WTC11 (cell line): Measurements from ENCODE around the gene ETV5. TPM values are rescaled to one million over a fixed set of nuclear protein-coding genes. Genes with fewer than 3 reads are reported as not detected.

Experiments
- ATAC-seq: fragments of 200-7000 bp; cut with Tn5 transposase; 2 replicates; pipeline ENCODE4 v1.10.0; 2021; ENCODE audit warnings: mild to moderate bottlenecking, moderate library complexity
- CTCF ChIA-PET: fragments of 300-600 bp; sonication (Branson Sonifier 250); formaldehyde crosslinking; loops from one replicate; lab custom pipeline; 2021; ENCODE audit warnings: antibody characterized with exemption; lab: Charles Lee
- POLR2A ChIA-PET: fragments of 350-600 bp; sonication (Branson Sonifier 250); formaldehyde crosslinking; loops from one replicate; lab custom pipeline; 2021; ENCODE audit warnings: antibody characterized with exemption; lab: Charles Lee
- DNase-seq: peaks from one replicate; pipeline ENCODE4 v3.0.0; 2021; ENCODE audit warnings: low spot score
- H3K27ac Mint-ChIP-seq: 2 replicates; pipeline ENCODE4 v1.8.0; 2021; ENCODE audit warnings: mixed read lengths
- H3K27me3 Mint-ChIP-seq: 2 replicates; pipeline ENCODE4 v1.8.0; 2021; ENCODE audit warnings: low read depth, mild to moderate bottlenecking, moderate library complexity, mixed read lengths
- H3K36me3 Mint-ChIP-seq: 2 replicates; pipeline ENCODE4 v1.8.0; 2021; ENCODE audit warnings: mixed read lengths
- H3K4me1 Mint-ChIP-seq: 2 replicates; pipeline ENCODE4 v1.8.0; 2022; ENCODE audit warnings: mixed read lengths
- H3K4me3 Mint-ChIP-seq: 2 replicates; pipeline ENCODE4 v1.8.0; 2021; ENCODE audit warnings: mild to moderate bottlenecking, moderate library complexity, mixed read lengths
- H3K9me3 Mint-ChIP-seq: 2 replicates; pipeline ENCODE4 v1.8.0; 2021; ENCODE audit warnings: mixed read lengths
- EMX1 ChIP-seq: fragments of 250-450 bp; sonication (Bioruptor Pico); IDR thresholded peaks from 2 replicates; pipeline ENCODE4 v1.8.0; 2021; ENCODE audit warnings: mild to moderate bottlenecking
- IRF2 ChIP-seq: sonication (generic); formaldehyde crosslinking; IDR thresholded peaks from 2 replicates; pipeline ENCODE4 v1.8.0; 2022; ENCODE audit warnings: low read depth, missing genetic modification reagents, borderline replicate concordance
- PRRX2 ChIP-seq: fragments of 250-450 bp; sonication (Bioruptor Pico); IDR thresholded peaks from 2 replicates; pipeline ENCODE4 v1.8.0; 2021; ENCODE audit warnings: mild to moderate bottlenecking
- RELA ChIP-seq: sonication (generic); formaldehyde crosslinking; IDR thresholded peaks from 2 replicates; pipeline ENCODE4 v1.8.1; 2022; ENCODE audit warnings: missing genetic modification reagents, mild to moderate bottlenecking, borderline replicate concordance
- SMAD4 ChIP-seq: sonication (generic); formaldehyde crosslinking; IDR thresholded peaks from 2 replicates; pipeline ENCODE4 v1.8.0; 2022; ENCODE audit warnings: mild to moderate bottlenecking, missing genetic modification reagents
- ZBTB21 ChIP-seq: sonication (generic); formaldehyde crosslinking; IDR thresholded peaks from 2 replicates; pipeline ENCODE4 v1.8.1; 2023; ENCODE audit warnings: mild to moderate bottlenecking, missing genetic modification reagents, borderline replicate concordance
- ZNF671 ChIP-seq: fragments of 250-450 bp; sonication (Bioruptor Pico); IDR thresholded peaks from 2 replicates; pipeline ENCODE4 v1.8.0; 2021; ENCODE audit warnings: mild to moderate bottlenecking
- total RNA-seq: library from RNA; stranded (reverse); gene quantifications from 3 replicates; pipeline ENCODE4 v1.2.3, GENCODE V29; 2021
- TF ChIP-seq, protein P1 (sequence below): fragments of 250-450 bp; sonication (Bioruptor Pico); IDR thresholded peaks from 2 replicates; pipeline ENCODE4 v1.8.0; 2021; ENCODE audit warnings: mild to moderate bottlenecking
- TF ChIP-seq, protein P2 (sequence below): fragments of 250-450 bp; sonication (Bioruptor Pico); IDR thresholded peaks from 2 replicates; pipeline ENCODE4 v1.9.0; 2021; ENCODE audit warnings: mild to moderate bottlenecking
- TF ChIP-seq, protein P3 (sequence below): sonication (generic); formaldehyde crosslinking; IDR thresholded peaks from 2 replicates; pipeline ENCODE4 v1.8.1; 2022; ENCODE audit warnings: low read depth, mild to moderate bottlenecking, moderate library complexity, missing genetic modification reagents, borderline replicate concordance
- TF ChIP-seq, protein P4 (sequence below): fragments of 250-450 bp; sonication (Bioruptor Pico); IDR thresholded peaks from 2 replicates; pipeline ENCODE4 v1.9.0; 2021; ENCODE audit warnings: mild to moderate bottlenecking, borderline replicate concordance
- TF ChIP-seq, protein P5 (sequence below): fragments of 250-450 bp; sonication (Bioruptor Pico); IDR thresholded peaks from 2 replicates; pipeline ENCODE4 v1.9.0; 2021; ENCODE audit warnings: moderate library complexity, mild to moderate bottlenecking, inconsistent platforms, borderline replicate concordance
- TF ChIP-seq, protein P6 (sequence below): fragments of 250-450 bp; sonication (Bioruptor Pico); IDR thresholded peaks from 2 replicates; pipeline ENCODE4 v2.1.2; 2022; ENCODE audit warnings: mild to moderate bottlenecking, moderate library complexity

The ETV5 gene
- total RNA-seq, 1 experiment from 2014 or later: 71.3 TPM

DNA sequence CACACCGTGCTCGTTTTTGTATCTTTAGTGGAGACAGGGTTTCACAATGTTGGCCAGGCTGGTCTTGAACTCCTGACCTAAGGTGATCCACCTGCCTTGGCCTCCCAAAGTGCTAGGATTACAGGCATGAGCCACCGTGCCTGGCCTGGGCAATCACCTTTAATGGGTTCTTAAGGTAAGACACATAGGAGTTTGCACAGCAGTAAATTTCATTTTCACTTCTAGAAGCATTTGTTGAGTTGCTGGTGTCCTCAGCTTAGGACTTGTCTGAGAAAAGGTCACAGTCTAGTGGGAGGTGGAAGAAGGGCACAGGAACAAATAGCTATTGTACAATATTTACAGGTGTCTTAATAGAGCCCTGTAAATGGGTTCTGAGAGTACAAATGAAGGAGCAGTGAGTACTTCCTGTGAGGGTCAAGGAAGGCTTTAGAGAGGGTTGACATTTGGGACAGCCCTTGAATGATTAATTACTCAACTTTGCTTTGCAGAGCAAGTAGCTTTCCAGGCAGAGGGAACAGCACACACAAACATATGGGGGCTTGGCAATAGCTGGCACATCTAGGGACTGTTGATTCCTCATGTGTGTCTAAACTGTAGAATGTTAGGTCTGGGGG is 8.7 kb upstream of the ETV5 start:
- Mint-ChIP-seq H3K4me3 (no peak overlapping the region), H3K27ac (no peak overlapping the region)
- CTCF ChIA-PET: no interaction called here

DNA sequence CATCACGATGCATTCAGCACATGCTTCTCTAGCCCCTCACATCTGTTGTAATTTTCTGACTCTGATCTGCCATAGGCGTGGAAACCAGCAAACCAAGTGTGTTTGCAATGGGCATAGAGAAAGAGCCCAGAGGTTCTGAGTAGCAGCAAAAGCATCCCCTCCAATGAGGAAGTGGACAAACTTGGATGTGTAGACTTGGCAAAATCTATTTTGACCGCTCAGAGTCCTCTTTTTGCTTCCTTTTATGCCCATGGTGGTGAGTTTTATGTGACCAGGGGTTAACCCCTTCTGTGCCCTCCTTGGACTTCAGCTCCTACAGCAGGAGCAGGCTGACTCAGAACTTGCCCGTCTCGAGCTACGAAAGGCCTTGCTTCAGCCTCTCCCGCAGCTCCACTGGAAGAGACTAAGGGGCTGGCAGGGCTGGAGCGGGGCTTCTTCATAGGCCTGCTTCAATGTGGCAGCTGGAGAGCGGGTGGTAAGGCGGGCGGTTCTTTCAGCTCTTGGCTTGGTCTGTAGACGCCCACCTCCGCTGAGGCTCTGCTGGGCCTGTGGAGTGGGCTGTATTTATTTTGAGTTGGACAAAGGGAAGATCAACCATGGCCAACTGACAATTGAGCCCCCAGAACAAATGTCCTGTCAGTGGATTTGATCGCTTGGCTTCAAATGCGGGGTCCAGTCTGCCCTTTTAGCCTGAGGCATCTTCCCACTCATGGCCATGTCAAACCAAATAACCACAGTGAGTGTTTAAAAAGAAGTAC is 6.5 kb upstream of the ETV5 start:
- Mint-ChIP-seq H3K9me3 (peaks cover 4% of the 10 kb centered on the region; the same call in 1 of the 2 replicates), H3K4me1 (peaks cover 24% of the 10 kb centered on the region), H3K27me3 (peaks cover 80% of the 10 kb centered on the region), H3K36me3 (no peaks in the 10 kb centered on the region), H3K4me3 (no peak overlapping the region), H3K27ac (no peak overlapping the region)
- ChIA-PET CTCF (no interaction called here), POLR2A (interaction anchor here (0.7 kb wide), 1 partner anchor 9 kb away, joined by 6 read pairs; no protein-coding TSS in a partner anchor)
- ATAC-seq (no peak), DNase-seq (no peak)
- TF ChIP-seq, protein P1, sequence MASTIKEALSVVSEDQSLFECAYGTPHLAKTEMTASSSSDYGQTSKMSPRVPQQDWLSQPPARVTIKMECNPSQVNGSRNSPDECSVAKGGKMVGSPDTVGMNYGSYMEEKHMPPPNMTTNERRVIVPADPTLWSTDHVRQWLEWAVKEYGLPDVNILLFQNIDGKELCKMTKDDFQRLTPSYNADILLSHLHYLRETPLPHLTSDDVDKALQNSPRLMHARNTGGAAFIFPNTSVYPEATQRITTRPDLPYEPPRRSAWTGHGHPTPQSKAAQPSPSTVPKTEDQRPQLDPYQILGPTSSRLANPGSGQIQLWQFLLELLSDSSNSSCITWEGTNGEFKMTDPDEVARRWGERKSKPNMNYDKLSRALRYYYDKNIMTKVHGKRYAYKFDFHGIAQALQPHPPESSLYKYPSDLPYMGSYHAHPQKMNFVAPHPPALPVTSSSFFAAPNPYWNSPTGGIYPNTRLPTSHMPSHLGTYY: no peak
- TF ChIP-seq ZNF671: no peak
- TF ChIP-seq, protein P2, sequence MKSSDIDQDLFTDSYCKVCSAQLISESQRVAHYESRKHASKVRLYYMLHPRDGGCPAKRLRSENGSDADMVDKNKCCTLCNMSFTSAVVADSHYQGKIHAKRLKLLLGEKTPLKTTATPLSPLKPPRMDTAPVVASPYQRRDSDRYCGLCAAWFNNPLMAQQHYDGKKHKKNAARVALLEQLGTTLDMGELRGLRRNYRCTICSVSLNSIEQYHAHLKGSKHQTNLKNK (CRISPR knock-in tag): no peak

More for the DNA sequence above, 8.7 kb upstream of the ETV5 start:
- Mint-ChIP-seq H3K36me3 (no peaks in the 10 kb centered on the region), H3K27me3 (peaks cover 58% of the 10 kb centered on the region), H3K9me3 (peaks cover 4% of the 10 kb centered on the region; the same call in 1 of the 2 replicates), H3K4me1 (peaks cover 34% of the 10 kb centered on the region)
- TF ChIP-seq EMX1: no peak
- TF ChIP-seq RELA (CRISPR knock-in tag): no peak
- POLR2A ChIA-PET: no interaction called here
- ATAC-seq (no peak), DNase-seq (no peak)

DNA sequence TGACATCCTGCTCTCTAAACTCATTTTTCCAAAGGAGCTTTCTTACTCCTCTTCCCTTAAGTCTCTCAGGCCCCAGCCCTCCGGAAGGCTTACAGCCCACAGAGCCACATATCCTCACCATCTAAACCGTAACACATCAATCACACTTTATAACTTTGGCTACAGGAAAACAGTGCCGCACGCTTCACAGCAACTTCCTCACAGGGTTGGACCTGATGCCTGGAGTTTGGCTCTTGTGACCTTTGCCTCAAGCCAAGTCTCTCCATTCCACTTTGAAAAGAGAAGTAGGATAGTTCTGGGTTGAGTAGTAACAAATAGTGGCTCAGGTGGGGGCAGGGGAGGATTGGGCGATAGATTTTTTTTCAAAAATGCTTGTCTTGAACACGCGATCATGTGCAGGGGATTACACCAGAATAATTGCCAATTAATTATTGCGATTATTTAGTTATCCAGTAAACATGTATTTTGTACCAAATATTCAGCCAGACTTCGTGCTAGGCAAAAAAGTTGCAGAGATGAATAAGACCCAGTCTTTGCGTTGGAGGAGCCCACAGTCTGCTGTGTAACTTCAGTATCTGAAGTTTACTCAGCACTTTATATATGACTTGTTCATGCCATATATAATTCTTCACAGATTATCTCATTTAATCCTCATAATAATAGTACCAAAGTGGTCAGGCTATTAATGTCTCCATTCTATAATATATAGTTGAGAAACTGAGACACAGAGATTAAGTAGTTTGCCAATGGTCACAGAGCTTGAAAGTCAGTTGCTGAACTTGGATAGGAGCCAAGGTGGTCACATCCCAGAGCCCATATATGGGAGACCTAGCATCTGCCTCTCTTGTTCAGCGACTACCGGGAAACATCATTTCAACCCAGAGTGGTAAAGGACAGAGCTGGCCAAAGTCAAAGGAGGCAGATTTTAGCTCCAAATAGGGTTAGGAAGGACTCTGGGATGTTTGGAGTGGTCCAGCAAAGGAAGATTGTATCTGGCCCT is 2.4 kb upstream of the ETV5 start:
- Mint-ChIP-seq H3K4me3 (peak overlapping the region; percentile 97), H3K27ac (no peak overlapping the region), H3K4me1 (peaks cover 21% of the 10 kb centered on the region), H3K27me3 (peaks cover 80% of the 10 kb centered on the region), H3K9me3 (no peaks in the 10 kb centered on the region), H3K36me3 (no peaks in the 10 kb centered on the region)
- DNase-seq: no peak
- POLR2A ChIA-PET: no interaction called here
- CTCF ChIA-PET: no interaction called here
- no peak for ATAC-seq
- TF ChIP-seq, protein P3, sequence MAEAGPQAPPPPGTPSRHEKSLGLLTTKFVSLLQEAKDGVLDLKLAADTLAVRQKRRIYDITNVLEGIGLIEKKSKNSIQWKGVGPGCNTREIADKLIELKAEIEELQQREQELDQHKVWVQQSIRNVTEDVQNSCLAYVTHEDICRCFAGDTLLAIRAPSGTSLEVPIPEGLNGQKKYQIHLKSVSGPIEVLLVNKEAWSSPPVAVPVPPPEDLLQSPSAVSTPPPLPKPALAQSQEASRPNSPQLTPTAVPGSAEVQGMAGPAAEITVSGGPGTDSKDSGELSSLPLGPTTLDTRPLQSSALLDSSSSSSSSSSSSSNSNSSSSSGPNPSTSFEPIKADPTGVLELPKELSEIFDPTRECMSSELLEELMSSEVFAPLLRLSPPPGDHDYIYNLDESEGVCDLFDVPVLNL (CRISPR knock-in tag): no peak
- TF ChIP-seq, protein P4, sequence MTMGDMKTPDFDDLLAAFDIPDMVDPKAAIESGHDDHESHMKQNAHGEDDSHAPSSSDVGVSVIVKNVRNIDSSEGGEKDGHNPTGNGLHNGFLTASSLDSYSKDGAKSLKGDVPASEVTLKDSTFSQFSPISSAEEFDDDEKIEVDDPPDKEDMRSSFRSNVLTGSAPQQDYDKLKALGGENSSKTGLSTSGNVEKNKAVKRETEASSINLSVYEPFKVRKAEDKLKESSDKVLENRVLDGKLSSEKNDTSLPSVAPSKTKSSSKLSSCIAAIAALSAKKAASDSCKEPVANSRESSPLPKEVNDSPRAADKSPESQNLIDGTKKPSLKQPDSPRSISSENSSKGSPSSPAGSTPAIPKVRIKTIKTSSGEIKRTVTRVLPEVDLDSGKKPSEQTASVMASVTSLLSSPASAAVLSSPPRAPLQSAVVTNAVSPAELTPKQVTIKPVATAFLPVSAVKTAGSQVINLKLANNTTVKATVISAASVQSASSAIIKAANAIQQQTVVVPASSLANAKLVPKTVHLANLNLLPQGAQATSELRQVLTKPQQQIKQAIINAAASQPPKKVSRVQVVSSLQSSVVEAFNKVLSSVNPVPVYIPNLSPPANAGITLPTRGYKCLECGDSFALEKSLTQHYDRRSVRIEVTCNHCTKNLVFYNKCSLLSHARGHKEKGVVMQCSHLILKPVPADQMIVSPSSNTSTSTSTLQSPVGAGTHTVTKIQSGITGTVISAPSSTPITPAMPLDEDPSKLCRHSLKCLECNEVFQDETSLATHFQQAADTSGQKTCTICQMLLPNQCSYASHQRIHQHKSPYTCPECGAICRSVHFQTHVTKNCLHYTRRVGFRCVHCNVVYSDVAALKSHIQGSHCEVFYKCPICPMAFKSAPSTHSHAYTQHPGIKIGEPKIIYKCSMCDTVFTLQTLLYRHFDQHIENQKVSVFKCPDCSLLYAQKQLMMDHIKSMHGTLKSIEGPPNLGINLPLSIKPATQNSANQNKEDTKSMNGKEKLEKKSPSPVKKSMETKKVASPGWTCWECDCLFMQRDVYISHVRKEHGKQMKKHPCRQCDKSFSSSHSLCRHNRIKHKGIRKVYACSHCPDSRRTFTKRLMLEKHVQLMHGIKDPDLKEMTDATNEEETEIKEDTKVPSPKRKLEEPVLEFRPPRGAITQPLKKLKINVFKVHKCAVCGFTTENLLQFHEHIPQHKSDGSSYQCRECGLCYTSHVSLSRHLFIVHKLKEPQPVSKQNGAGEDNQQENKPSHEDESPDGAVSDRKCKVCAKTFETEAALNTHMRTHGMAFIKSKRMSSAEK (CRISPR knock-in tag): no peak
- no peak for TF ChIP-seq ZBTB21 (CRISPR knock-in tag)
- TF ChIP-seq, protein P5, sequence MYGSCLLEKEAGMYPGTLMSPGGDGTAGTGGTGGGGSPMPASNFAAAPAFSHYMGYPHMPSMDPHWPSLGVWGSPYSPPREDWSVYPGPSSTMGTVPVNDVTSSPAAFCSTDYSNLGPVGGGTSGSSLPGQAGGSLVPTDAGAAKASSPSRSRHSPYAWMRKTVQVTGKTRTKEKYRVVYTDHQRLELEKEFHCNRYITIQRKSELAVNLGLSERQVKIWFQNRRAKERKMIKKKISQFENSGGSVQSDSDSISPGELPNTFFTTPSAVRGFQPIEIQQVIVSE (CRISPR knock-in tag): no peak
- TF ChIP-seq IRF2 (CRISPR knock-in tag): no peak
- TF ChIP-seq SMAD4 (CRISPR knock-in tag): no peak
- TF ChIP-seq, protein P6, sequence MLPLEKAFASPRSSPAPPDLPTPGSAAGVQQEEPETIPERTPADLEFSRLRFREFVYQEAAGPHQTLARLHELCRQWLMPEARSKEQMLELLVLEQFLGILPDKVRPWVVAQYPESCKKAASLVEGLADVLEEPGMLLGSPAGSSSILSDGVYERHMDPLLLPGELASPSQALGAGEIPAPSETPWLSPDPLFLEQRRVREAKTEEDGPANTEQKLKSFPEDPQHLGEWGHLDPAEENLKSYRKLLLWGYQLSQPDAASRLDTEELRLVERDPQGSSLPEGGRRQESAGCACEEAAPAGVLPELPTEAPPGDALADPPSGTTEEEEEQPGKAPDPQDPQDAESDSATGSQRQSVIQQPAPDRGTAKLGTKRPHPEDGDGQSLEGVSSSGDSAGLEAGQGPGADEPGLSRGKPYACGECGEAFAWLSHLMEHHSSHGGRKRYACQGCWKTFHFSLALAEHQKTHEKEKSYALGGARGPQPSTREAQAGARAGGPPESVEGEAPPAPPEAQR (CRISPR knock-in tag): no peak
- TF ChIP-seq PRRX2 (CRISPR knock-in tag): no peak
